Duodenal mucosa (tissue), 2 donors: ENCODE measurements around the gene PPP2R1A.

ENCODE experiments used
- H3K27ac ChIP-seq: one replicate; pipeline ENCODE4 v1.7.0; 2013; ENCODE audit warnings: low read depth, low read length
- H3K27me3 ChIP-seq, 2 donors: one replicate each; pipeline ENCODE4 v1.7.0; 2013; ENCODE audit warnings: low read length in 2 of 2, control low read depth in 1 of 2; ENCODE audit not compliant: insufficient read depth in 2 of 2, control insufficient read depth in 1 of 2
- H3K36me3 ChIP-seq, 2 donors: one replicate each; pipeline ENCODE4 v1.7.0; 2013; ENCODE audit warnings: low read length in 2 of 2, control low read depth in 1 of 2; ENCODE audit not compliant: insufficient read depth in 2 of 2, control insufficient read depth in 1 of 2
- H3K4me1 ChIP-seq, 2 donors: one replicate each; pipeline ENCODE4 v1.7.0; 2013; ENCODE audit warnings: low read length in 2 of 2, control low read depth in 1 of 2; ENCODE audit not compliant: insufficient read depth in 2 of 2, control insufficient read depth in 1 of 2
- H3K4me3 ChIP-seq, 2 donors: one replicate each; pipeline ENCODE4 v1.7.0; 2013; ENCODE audit warnings: low read length in 2 of 2, low read depth in 1 of 2
- H3K9ac ChIP-seq, 2 donors: one replicate each; pipeline ENCODE4 v1.7.0; 2013; ENCODE audit warnings: low read length in 2 of 2, low read depth in 1 of 2
- H3K9me3 ChIP-seq, 2 donors: one replicate each; pipeline ENCODE4 v1.7.0; 2013; ENCODE audit warnings: low read length in 2 of 2, control low read depth in 1 of 2; ENCODE audit not compliant: control insufficient read depth in 1 of 2

Gene PPP2R1A

GRCh38 chr19:52176574-52176973 is 13.3 kb upstream of the PPP2R1A start:
- Histone ChIP-seq H3K4me1 (no peaks in the 10 kb centered on the region), H3K27me3 (no peaks in the 10 kb centered on the region), H3K27ac (no peak overlapping the region), H3K4me3 (no peak overlapping the region), H3K9me3 (no peaks in the 10 kb centered on the region), H3K9ac (no peak overlapping the region), H3K36me3 (no peaks in the 10 kb centered on the region)

- no peaks in the 10 kb centered on the region for H3K36me3 ChIP-seq
- H3K4me3 ChIP-seq: no peak overlapping the region
- H3K27ac ChIP-seq: no peak overlapping the region
- no peak overlapping the region for H3K9ac ChIP-seq
- H3K4me1 ChIP-seq: peaks cover 20 to 22% of the 10 kb centered on the region in 2 donors
- no peaks in the 10 kb centered on the region for H3K9me3 ChIP-seq
- H3K27me3 ChIP-seq: no peaks in the 10 kb centered on the region
These were observed 2.4 kb upstream of the PPP2R1A start for GRCh38 chr19:52187407-52187806.

GRCh38 chr19:52188822-52189734 is 774 bp upstream of the PPP2R1A start:
- Histone ChIP-seq H3K36me3 (peaks cover 7 to 13% of the 10 kb centered on the region in 2 donors), H3K27me3 (no peaks in the 10 kb centered on the region), H3K4me1 (peaks cover 31 to 33% of the 10 kb centered on the region in 2 donors), H3K9me3 (no peaks in the 10 kb centered on the region), H3K9ac (peak overlapping the region; percentile 21 to 68), H3K4me3 (peak overlapping the region; percentile 57 to 69), H3K27ac (peak overlapping the region; percentile 26)

- H3K9ac ChIP-seq: peak overlapping the region; percentile 92 to 97
- H3K4me1 ChIP-seq: peaks cover 38 to 43% of the 10 kb centered on the region in 2 donors
- peak overlapping the region; percentile 89 to 91 for H3K4me3 ChIP-seq
These were observed 838 bp downstream of the PPP2R1A start for GRCh38 chr19:52190487-52191293.

GRCh38 chr19:52191389-52191788 is 1.5 kb downstream of the PPP2R1A start:
- peak overlapping the region; percentile 99 for H3K27ac ChIP-seq
- H3K4me3 ChIP-seq: peak overlapping the region; percentile 89 to 91

More at GRCh38 chr19:52190487-52191293, 838 bp downstream of the PPP2R1A start:
- Histone ChIP-seq H3K36me3 (peaks cover 13 to 30% of the 10 kb centered on the region in 2 donors), H3K27me3 (no peaks in the 10 kb centered on the region), H3K27ac (peak overlapping the region; percentile 99), H3K9me3 (no peaks in the 10 kb centered on the region)

GRCh38 chr19:52191951-52192350 is 2.1 kb downstream of the PPP2R1A start:
- Histone ChIP-seq H3K36me3 (peaks cover 26 to 42% of the 10 kb centered on the region in 2 donors), H3K9me3 (no peaks in the 10 kb centered on the region), H3K4me3 (peak overlapping the region; percentile 89 to 91), H3K27ac (peak overlapping the region; percentile 7), H3K4me1 (peaks cover 38 to 43% of the 10 kb centered on the region in 2 donors), H3K9ac (peak overlapping the region in 1 of 2 donors; percentile 39), H3K27me3 (no peaks in the 10 kb centered on the region)

More at GRCh38 chr19:52191389-52191788, 1.5 kb downstream of the PPP2R1A start:
- Histone ChIP-seq H3K36me3 (peaks cover 20 to 36% of the 10 kb centered on the region in 2 donors), H3K4me1 (peaks cover 38 to 43% of the 10 kb centered on the region in 2 donors), H3K27me3 (no peaks in the 10 kb centered on the region), H3K9me3 (no peaks in the 10 kb centered on the region), H3K9ac (peak overlapping the region; percentile 92 to 97)

GRCh38 chr19:52196256-52196967 is 6.6 kb downstream of the PPP2R1A start:
- H3K4me1 ChIP-seq: peaks cover 26 to 39% of the 10 kb centered on the region in 2 donors
- H3K36me3 ChIP-seq: peaks cover 30 to 71% of the 10 kb centered on the region in 2 donors
- H3K27ac ChIP-seq: no peak overlapping the region

GRCh38 chr19:52197964-52198363 is 8.1 kb downstream of the PPP2R1A start:
- Histone ChIP-seq H3K9me3 (no peaks in the 10 kb centered on the region), H3K27me3 (no peaks in the 10 kb centered on the region), H3K4me3 (no peak overlapping the region), H3K27ac (no peak overlapping the region), H3K9ac (no peak overlapping the region), H3K4me1 (peaks cover 11 to 24% of the 10 kb centered on the region in 2 donors), H3K36me3 (peaks cover 41 to 81% of the 10 kb centered on the region in 2 donors)

More at GRCh38 chr19:52196256-52196967, 6.6 kb downstream of the PPP2R1A start:
- no peak overlapping the region for H3K9ac ChIP-seq
- H3K27me3 ChIP-seq: no peaks in the 10 kb centered on the region
- no peak overlapping the region for H3K4me3 ChIP-seq
- H3K9me3 ChIP-seq: no peaks in the 10 kb centered on the region

GRCh38 chr19:52198678-52199077 is 8.8 kb downstream of the PPP2R1A start:
- Histone ChIP-seq H3K4me1 (peaks cover 7 to 20% of the 10 kb centered on the region in 2 donors), H3K4me3 (no peak overlapping the region), H3K27me3 (no peaks in the 10 kb centered on the region), H3K27ac (no peak overlapping the region), H3K9ac (no peak overlapping the region), H3K9me3 (no peaks in the 10 kb centered on the region), H3K36me3 (peaks cover 45 to 83% of the 10 kb centered on the region in 2 donors)
